Calu3 (cell line): ENCODE measurements around the gene CDH13. TPM values are rescaled to one million over a fixed set of nuclear protein-coding genes. Genes with fewer than 3 reads are reported as not detected.

Experiments used
- BruUV-seq: library from RNA; stranded (reverse); fragments of 400-500 nt; replicated peaks from 2 replicates; lab custom pipeline; 2021; lab: Mats Ljungman, UMichigan
- CTCF ChIA-PET: fragments of 300-600 bp; sonication (Branson Sonifier 250); formaldehyde crosslinking; loops from one replicate; lab custom pipeline; 2022; ENCODE audit warnings: antibody characterized with exemption; lab: Charles Lee
- DNase-seq: peaks from one replicate; pipeline ENCODE4 v3.0.0; 2022
- H3K27ac Mint-ChIP-seq: one replicate; pipeline ENCODE4 v1.8.0; 2022; ENCODE audit warnings: mixed read lengths; ENCODE audit not compliant: unreplicated experiment
- H3K27me3 Mint-ChIP-seq: one replicate; pipeline ENCODE4 v1.8.0; 2022; ENCODE audit warnings: mixed read lengths; ENCODE audit not compliant: unreplicated experiment
- H3K36me3 Mint-ChIP-seq: one replicate; pipeline ENCODE4 v1.8.0; 2022; ENCODE audit warnings: mild to moderate bottlenecking, moderate library complexity, mixed read lengths; ENCODE audit not compliant: insufficient read depth, unreplicated experiment
- H3K4me1 Mint-ChIP-seq: one replicate; pipeline ENCODE4 v1.8.0; 2022; ENCODE audit warnings: mild to moderate bottlenecking, low read depth, mixed read lengths; ENCODE audit not compliant: unreplicated experiment
- H3K4me3 Mint-ChIP-seq: one replicate; pipeline ENCODE4 v1.8.0; 2022; ENCODE audit warnings: mild to moderate bottlenecking, low read depth, moderate library complexity, mixed read lengths; ENCODE audit not compliant: unreplicated experiment
- H3K9me3 Mint-ChIP-seq: one replicate; pipeline ENCODE4 v1.8.0; 2022; ENCODE audit warnings: low read depth, mixed read lengths; ENCODE audit not compliant: unreplicated experiment
- CTCF ChIP-seq: fragments of 200-600 bp; IDR thresholded peaks from one replicate; pipeline ENCODE4 v1.8.0; 2022; ENCODE audit warnings: antibody characterized with exemption; ENCODE audit not compliant: unreplicated experiment
- intact Hi-C: fragments of 100-400 bp; cut with micrococcal nuclease; formaldehyde crosslinking; loops from one replicate; pipeline ENCODE4 v1.10.0; 2022; ENCODE audit not compliant: unreplicated experiment
- total RNA-seq: library from RNA; stranded (reverse); gene quantifications from 2 replicates; pipeline ENCODE4 v1.2.3, GENCODE V29; 2022

The CDH13 gene
- total RNA-seq, 1 experiment from 2014 or later: not detected

GRCh38 chr16:82715833-82716232 is 89.1 kb downstream of the CDH13 start:
- DNase-seq: no peak
- CTCF ChIA-PET: no interaction called here
- H3K4me1 Mint-ChIP-seq: no peaks in the 10 kb centered on the region

GRCh38 chr16:82716361-82716855 is 89.6 kb downstream of the CDH13 start:
- Mint-ChIP-seq H3K4me3 (no peak overlapping the region), H3K9me3 (peaks cover 8% of the 10 kb centered on the region), H3K27me3 (peaks cover 49% of the 10 kb centered on the region), H3K36me3 (no peaks in the 10 kb centered on the region), H3K27ac (no peak overlapping the region), H3K4me1 (no peaks in the 10 kb centered on the region)
- CTCF ChIA-PET: no interaction called here
- no TSS peak for BruUV-seq
- TF ChIP-seq CTCF: no peak
- intact Hi-C loops: no loop called here
- DNase-seq: no peak

More at GRCh38 chr16:82715833-82716232, 89.1 kb downstream of the CDH13 start:
- intact Hi-C loops: no loop called here
- H3K4me3 Mint-ChIP-seq: no peak overlapping the region
- peaks cover 4% of the 10 kb centered on the region for H3K9me3 Mint-ChIP-seq
- no TSS peak for BruUV-seq
- no peak for TF ChIP-seq CTCF
- H3K27me3 Mint-ChIP-seq: peaks cover 49% of the 10 kb centered on the region
- no peak overlapping the region for H3K27ac Mint-ChIP-seq
- H3K36me3 Mint-ChIP-seq: no peaks in the 10 kb centered on the region

GRCh38 chr16:82720414-82720813 is 93.6 kb downstream of the CDH13 start:
- H3K4me1 Mint-ChIP-seq: no peaks in the 10 kb centered on the region
- no peak for DNase-seq
- intact Hi-C loops: no loop called here
- H3K9me3 Mint-ChIP-seq: peaks cover 10% of the 10 kb centered on the region
- no peak for TF ChIP-seq CTCF
- no peak overlapping the region for H3K27ac Mint-ChIP-seq
- CTCF ChIA-PET: no interaction called here
- no peaks in the 10 kb centered on the region for H3K36me3 Mint-ChIP-seq
- peaks cover 29% of the 10 kb centered on the region for H3K27me3 Mint-ChIP-seq
- no TSS peak for BruUV-seq
- no peak overlapping the region for H3K4me3 Mint-ChIP-seq

- no peaks in the 10 kb centered on the region for H3K27me3 Mint-ChIP-seq
- intact Hi-C loops: no loop called here
- BruUV-seq: no TSS peak
- no peak for TF ChIP-seq CTCF
- H3K9me3 Mint-ChIP-seq: peaks cover 14% of the 10 kb centered on the region
- H3K4me3 Mint-ChIP-seq: no peak overlapping the region
- no peak for DNase-seq
- no peaks in the 10 kb centered on the region for H3K4me1 Mint-ChIP-seq
- no peak overlapping the region for H3K27ac Mint-ChIP-seq
- CTCF ChIA-PET: no interaction called here
- no peaks in the 10 kb centered on the region for H3K36me3 Mint-ChIP-seq
Measured at GRCh38 chr16:82726306-82726705, 99.5 kb downstream of the CDH13 start.
